Measurements from ENCODE around the gene TBCC.

DNA sequence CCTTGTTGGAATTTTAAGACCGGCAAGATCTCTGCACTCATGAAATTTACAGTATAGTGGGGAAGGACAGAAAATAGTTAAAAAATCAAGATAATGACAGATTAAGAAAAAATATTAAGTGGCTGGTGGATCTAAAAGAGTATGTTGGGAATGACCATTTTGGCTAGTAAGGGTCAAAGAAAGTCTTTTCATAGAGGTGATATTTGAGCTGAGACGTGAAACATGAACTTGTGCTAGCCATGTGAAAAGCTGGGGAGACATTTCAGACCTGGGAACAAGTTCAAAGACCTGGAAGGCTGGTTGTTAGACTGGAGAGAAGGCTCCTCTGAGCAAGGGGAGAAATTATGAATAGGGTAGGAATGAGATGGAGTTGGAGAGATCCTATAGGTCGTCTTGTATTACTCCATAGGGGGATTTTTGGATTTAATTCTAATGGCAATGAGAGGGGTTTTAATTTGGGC, 40.7 kb upstream of the TBCC start:
- TF ChIP-seq JUN (IDR thresholded peaks at IDR 0.05; ENCODE audit: low read depth, low read length): no peak
- TF ChIP-seq, protein P1, sequence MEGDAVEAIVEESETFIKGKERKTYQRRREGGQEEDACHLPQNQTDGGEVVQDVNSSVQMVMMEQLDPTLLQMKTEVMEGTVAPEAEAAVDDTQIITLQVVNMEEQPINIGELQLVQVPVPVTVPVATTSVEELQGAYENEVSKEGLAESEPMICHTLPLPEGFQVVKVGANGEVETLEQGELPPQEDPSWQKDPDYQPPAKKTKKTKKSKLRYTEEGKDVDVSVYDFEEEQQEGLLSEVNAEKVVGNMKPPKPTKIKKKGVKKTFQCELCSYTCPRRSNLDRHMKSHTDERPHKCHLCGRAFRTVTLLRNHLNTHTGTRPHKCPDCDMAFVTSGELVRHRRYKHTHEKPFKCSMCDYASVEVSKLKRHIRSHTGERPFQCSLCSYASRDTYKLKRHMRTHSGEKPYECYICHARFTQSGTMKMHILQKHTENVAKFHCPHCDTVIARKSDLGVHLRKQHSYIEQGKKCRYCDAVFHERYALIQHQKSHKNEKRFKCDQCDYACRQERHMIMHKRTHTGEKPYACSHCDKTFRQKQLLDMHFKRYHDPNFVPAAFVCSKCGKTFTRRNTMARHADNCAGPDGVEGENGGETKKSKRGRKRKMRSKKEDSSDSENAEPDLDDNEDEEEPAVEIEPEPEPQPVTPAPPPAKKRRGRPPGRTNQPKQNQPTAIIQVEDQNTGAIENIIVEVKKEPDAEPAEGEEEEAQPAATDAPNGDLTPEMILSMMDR (IDR thresholded peaks at IDR 0.05; ENCODE audit: control extremely low read depth in 1 of 3, insufficient read depth in 1 of 3, low read depth in 1 of 3, low read length in 3 of 3): no peak
- TF ChIP-seq POLR2A (IDR thresholded peaks at IDR 0.05; ENCODE audit: control extremely low read depth in 1 of 2, low read depth in 2 of 2, low read length in 2 of 2): no peak
- no peak for TF ChIP-seq SUZ12 (IDR thresholded peaks at IDR 0.05; ENCODE audit: low read length)
- TF ChIP-seq SP1 (IDR thresholded peaks at IDR 0.05; ENCODE audit: low read depth, low read length): no peak
